Activated T-helper 1 cell treated with Interleukin-2 at 50 U/mL for 16 hours (primary cell): ENCODE measurements around the gene ST6GALNAC2.
"Not testable (repeated sequence)": the region's sequence is repeated elsewhere in the genome, so short reads cannot be mapped to it uniquely, and the experiment has no call there.

Source experiments
- DNase-seq: peaks from one replicate; pipeline ENCODE4 v3.0.0-alpha.2; 2020; ENCODE audit warnings: low read depth

ST6GALNAC2 gene

GRCh38 chr17:76540381-76541300, 45.0 kb downstream of the ST6GALNAC2 start:
- DNase-seq: no peak

GRCh38 chr17:76539631-76540271, 45.9 kb downstream of the ST6GALNAC2 start, which contains the start of gene PRCD:
PRCD (plus strand) TSS chr17:76540044; CDS start chr17:76540142, 98 bp downstream.
- DNase-seq: no peak

GRCh38 chr17:76538941-76539570, 46.6 kb downstream of the ST6GALNAC2 start:
- no peak for DNase-seq

GRCh38 chr17:76538281-76538931, 47.3 kb downstream of the ST6GALNAC2 start:
- no peak for DNase-seq

- DNase-seq: no peak
These were observed 47.9 kb downstream of the ST6GALNAC2 start, which contains the start of gene CYGB for GRCh38 chr17:76537578-76538280. CYGB (minus strand) TSS chr17:76537709; CDS start chr17:76537542, 167 bp downstream.

GRCh38 chr17:76537288-76537577, 48.4 kb downstream of the ST6GALNAC2 start:
- no peak for DNase-seq

- no peak for DNase-seq
These were observed 49.0 kb downstream of the ST6GALNAC2 start for GRCh38 chr17:76536511-76537287.

- no peak for DNase-seq
These were observed 49.7 kb downstream of the ST6GALNAC2 start for GRCh38 chr17:76535788-76536510.

GRCh38 chr17:76534831-76535732, 50.6 kb downstream of the ST6GALNAC2 start:
- DNase-seq: no peak

GRCh38 chr17:76533640-76534359, 51.9 kb downstream of the ST6GALNAC2 start:
- DNase-seq: not testable (repeated sequence)

- no peak for DNase-seq
These were observed 53.5 kb downstream of the ST6GALNAC2 start for GRCh38 chr17:76532072-76532651.

- no peak for DNase-seq
These were observed 54.1 kb downstream of the ST6GALNAC2 start for GRCh38 chr17:76531486-76532038.

GRCh38 chr17:76530811-76531485, 54.7 kb downstream of the ST6GALNAC2 start:
- DNase-seq: no peak

- DNase-seq: no peak
These were observed 55.5 kb downstream of the ST6GALNAC2 start for GRCh38 chr17:76530095-76530723.

- no peak for DNase-seq
These were observed 56.2 kb downstream of the ST6GALNAC2 start for GRCh38 chr17:76529224-76530094.
